A549 treated with ZK216348 at 1 μM for 4 hours (cell line): ENCODE measurements around the gene EIF4E2. TPM values are rescaled to one million over a fixed set of nuclear protein-coding genes. Genes with fewer than 3 reads are reported as not detected.

Experiments
- total RNA-seq: library from RNA; stranded (reverse); fragments of 200-300 nt; extraction: Qiagen RNA extraction; gene quantifications from 5 replicates; pipeline ENCODE4 v1.2.3, GENCODE V29; 2022; ENCODE audit warnings: low read depth

Gene EIF4E2
- 93.6 to 338 TPM (median 101 TPM) in 5 replicates for total RNA-seq

GRCh38 chr2:232550354-232551249, at the start of gene EIF4E2, which contains the start of gene TIGD1:
EIF4E2 (plus strand) TSS chr2:232550689; CDS start chr2:232550725, 36 bp downstream.
TIGD1 (minus strand) TSS chr2:232550557; CDS start chr2:232549882, 675 bp downstream.

DNA sequence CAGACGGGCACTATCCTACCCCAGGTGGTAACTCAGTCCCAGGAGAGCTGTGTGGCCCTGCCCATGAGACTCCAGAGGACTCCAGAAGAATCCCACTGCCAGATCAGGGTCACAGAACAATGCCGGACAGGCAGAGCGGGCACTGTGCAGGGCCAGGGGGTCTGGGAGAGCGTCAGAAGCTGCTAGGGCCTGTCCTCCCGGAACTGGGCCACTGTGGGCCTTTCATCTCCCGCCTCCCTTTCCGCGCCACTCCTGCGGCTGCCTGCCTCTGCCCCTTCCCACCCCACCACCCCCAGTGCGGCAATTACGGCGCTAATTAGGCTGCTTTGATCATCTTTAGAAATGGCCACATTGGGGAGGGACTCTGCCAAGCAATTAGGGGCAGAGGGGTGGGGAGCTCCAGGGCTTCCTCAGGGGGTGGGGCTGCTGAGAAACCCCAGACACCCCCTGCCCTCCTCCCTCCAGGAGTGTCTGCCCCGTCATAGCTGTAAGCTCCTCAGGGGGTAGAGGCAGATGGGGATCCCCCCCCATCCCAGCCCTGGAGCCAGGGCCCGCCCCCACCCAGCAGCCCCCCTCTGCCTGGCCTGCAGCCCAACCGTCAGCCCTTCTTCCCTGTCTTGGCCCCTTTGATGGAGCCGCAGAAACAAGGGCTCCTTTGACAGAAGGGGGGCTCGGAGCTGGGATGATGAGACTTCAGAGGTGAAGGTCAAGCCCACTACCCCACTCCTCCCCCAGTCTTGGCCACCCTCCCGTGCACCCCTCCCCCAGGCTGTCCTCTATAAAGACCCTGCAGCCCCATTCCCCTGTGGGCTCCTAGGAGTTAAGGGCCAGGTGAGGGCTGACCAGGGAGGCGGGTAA, 30.7 kb upstream of the EIF4E2 start, which contains the start of gene PRSS56:
TSS of gene PRSS56 (plus strand) at position 808 of the 858 bp plus-strand sequence. CDS start 211 bp downstream, outside the sequence.

DNA sequence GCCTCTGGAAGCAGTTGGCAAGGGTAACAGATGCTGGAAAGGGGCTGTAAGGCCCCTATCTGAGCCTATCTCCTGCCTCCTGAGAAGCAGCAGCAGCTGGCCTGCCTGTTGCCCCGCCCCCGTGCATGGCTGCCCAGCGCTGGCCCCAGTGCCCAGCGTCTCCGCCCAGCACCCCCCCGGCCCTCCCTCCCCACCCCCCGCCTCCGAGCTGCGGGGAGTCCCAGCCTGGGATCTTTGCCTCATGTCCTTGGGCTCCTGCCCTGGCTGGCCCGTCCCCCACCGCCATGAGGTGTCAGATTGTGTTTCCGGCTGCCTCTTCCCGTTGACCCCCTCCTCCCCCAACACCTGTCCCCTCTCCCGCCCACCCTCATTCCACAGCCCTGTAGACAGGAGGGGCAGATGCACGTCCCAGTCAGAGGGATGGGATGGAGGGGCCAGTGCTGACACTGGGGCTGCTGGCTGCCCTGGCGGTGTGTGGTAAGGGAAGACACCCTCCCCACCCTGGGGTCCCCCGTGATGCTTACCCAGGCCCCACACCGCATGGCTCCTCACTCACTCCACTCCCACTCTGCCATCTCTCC, 24.6 kb upstream of the EIF4E2 start, which contains the start of gene CHRND:
TSS of gene CHRND (plus strand) at position 370 of the 581 bp plus-strand sequence. CDS start at position 426, 56 bp downstream.

GRCh38 chr2:232539298-232540231, 10.9 kb upstream of the EIF4E2 start, which contains the start of gene CHRNG:
CHRNG (plus strand) TSS chr2:232539692; CDS start chr2:232539748, 56 bp downstream.

Other genes starting within 250 kb of the EIF4E2 start
- gene ALPP, start 171.9 kb upstream of the EIF4E2 start, total RNA-seq: 2.4 to 3.3 TPM (median 2.7 TPM) in 5 replicates
- 0.20 to 0.38 TPM (median 0.22 TPM) in 4 of 5 replicates, not detected in the other for gene ALPG, start 143.8 kb upstream of the EIF4E2 start, total RNA-seq
- not detected in 5 replicates for gene ALPI, start 94.5 kb upstream of the EIF4E2 start, total RNA-seq
- 0.07 to 0.31 TPM (median 0.21 TPM) in 4 of 5 replicates, not detected in the other for gene ECEL1, start 62.9 kb upstream of the EIF4E2 start, total RNA-seq
- 0.08 to 0.31 TPM (median 0.20 TPM) in 4 of 5 replicates, not detected in the other for gene PRSS56, start 30.3 kb upstream of the EIF4E2 start, total RNA-seq
- gene CHRND, start 24.5 kb upstream of the EIF4E2 start, total RNA-seq: not detected in 5 replicates
- gene CHRNG, start 11.0 kb upstream of the EIF4E2 start, total RNA-seq: not detected in 5 replicates
- gene TIGD1, start 132 bp upstream of the EIF4E2 start, total RNA-seq: 4.1 to 6.7 TPM (median 4.7 TPM) in 5 replicates
- gene EFHD1, start 82.9 kb downstream of the EIF4E2 start, total RNA-seq: 1.8 to 4.6 TPM (median 3.5 TPM) in 5 replicates
- 22.9 to 32.4 TPM (median 28.7 TPM) in 5 replicates for gene GIGYF2, start 146.6 kb downstream of the EIF4E2 start, total RNA-seq
- not detected in 5 replicates for gene KCNJ13, start 225.9 kb downstream of the EIF4E2 start, total RNA-seq